Ishikawa (cell line): ENCODE measurements around the gene GC.

Source experiments
- CREB1 ChIP-seq: IDR thresholded peaks from 2 replicates; pipeline ENCODE4 v1.6.1; 2012; ENCODE audit warnings: low read depth
- TAF1 ChIP-seq: IDR thresholded peaks from 2 replicates; pipeline ENCODE4 v1.6.1; 2012; ENCODE audit warnings: low read depth, mild to moderate bottlenecking
- TCF12 ChIP-seq: IDR thresholded peaks from 2 replicates; pipeline ENCODE4 v1.6.1; 2012; ENCODE audit warnings: low read depth
- TF ChIP-seq, protein P1 (sequence below): IDR thresholded peaks from 2 replicates; pipeline ENCODE4 v1.6.1; 2012; ENCODE audit warnings: low read depth, mild to moderate bottlenecking
- TF ChIP-seq, protein P2 (sequence below): IDR thresholded peaks from 2 replicates; pipeline ENCODE4 v1.6.1; 2012
- TF ChIP-seq, protein P3 (sequence below): IDR thresholded peaks from 2 replicates; pipeline ENCODE4 v1.6.1; 2012

DNA sequence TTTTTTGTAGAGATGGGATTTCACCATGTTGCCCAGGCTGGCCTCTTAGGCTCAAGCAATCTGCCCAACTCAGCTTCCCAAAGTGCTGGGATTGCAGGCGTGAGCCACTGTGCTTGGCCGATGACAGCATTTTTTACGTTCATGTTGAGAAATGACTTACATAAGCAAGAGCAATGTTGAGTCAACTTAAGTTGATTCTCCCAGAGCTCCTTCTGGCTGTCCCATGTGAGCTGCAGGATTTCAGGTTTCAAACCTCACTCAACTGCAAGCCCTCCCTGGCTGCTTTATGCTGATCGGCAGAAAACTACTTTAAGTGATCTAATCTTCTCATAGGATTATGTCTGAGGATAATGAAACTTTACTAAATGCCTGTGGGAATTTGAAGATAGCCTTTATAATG lies 86.8 kb downstream of the GC start:
- TF ChIP-seq CREB1 (no peak), TCF12 (no peak), TAF1 (no peak)
- TF ChIP-seq, protein P1, sequence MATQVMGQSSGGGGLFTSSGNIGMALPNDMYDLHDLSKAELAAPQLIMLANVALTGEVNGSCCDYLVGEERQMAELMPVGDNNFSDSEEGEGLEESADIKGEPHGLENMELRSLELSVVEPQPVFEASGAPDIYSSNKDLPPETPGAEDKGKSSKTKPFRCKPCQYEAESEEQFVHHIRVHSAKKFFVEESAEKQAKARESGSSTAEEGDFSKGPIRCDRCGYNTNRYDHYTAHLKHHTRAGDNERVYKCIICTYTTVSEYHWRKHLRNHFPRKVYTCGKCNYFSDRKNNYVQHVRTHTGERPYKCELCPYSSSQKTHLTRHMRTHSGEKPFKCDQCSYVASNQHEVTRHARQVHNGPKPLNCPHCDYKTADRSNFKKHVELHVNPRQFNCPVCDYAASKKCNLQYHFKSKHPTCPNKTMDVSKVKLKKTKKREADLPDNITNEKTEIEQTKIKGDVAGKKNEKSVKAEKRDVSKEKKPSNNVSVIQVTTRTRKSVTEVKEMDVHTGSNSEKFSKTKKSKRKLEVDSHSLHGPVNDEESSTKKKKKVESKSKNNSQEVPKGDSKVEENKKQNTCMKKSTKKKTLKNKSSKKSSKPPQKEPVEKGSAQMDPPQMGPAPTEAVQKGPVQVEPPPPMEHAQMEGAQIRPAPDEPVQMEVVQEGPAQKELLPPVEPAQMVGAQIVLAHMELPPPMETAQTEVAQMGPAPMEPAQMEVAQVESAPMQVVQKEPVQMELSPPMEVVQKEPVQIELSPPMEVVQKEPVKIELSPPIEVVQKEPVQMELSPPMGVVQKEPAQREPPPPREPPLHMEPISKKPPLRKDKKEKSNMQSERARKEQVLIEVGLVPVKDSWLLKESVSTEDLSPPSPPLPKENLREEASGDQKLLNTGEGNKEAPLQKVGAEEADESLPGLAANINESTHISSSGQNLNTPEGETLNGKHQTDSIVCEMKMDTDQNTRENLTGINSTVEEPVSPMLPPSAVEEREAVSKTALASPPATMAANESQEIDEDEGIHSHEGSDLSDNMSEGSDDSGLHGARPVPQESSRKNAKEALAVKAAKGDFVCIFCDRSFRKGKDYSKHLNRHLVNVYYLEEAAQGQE: no peak
- TF ChIP-seq, protein P2, sequence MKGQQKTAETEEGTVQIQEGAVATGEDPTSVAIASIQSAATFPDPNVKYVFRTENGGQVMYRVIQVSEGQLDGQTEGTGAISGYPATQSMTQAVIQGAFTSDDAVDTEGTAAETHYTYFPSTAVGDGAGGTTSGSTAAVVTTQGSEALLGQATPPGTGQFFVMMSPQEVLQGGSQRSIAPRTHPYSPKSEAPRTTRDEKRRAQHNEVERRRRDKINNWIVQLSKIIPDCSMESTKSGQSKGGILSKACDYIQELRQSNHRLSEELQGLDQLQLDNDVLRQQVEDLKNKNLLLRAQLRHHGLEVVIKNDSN: no peak
- TF ChIP-seq, protein P3, sequence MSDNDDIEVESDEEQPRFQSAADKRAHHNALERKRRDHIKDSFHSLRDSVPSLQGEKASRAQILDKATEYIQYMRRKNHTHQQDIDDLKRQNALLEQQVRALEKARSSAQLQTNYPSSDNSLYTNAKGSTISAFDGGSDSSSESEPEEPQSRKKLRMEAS: no peak
